Measurements from ENCODE around the gene APOBEC3B. TPM values are rescaled to one million over a fixed set of nuclear protein-coding genes. Genes with fewer than 3 reads are reported as not detected.

Gene APOBEC3B
- total RNA-seq, 3 donors from 2014 or later (not counting 1 experiment from before 2014, with no cell fraction given) = 1.7 to 2.3 (median 2.2) TPM

GRCh38 chr22:38968801-38969200 is 13.3 kb upstream of the APOBEC3B start:
- H3K4me1 Mint-ChIP-seq = peaks cover 0 to 6% of the 10 kb centered on the region in 2 donors
- H3K27ac ChIP-seq (ENCODE audit: low read length) = no peak overlapping the region

GRCh38 chr22:38970551-38970950 is 11.6 kb upstream of the APOBEC3B start:
- Mint-ChIP-seq H3K27ac (no peak overlapping the region), H3K9me3 (no peaks in the 10 kb centered on the region), H3K36me3 (no peaks in the 10 kb centered on the region), H3K4me1 (peaks cover 0 to 6% of the 10 kb centered on the region in 2 donors), H3K4me3 (no peak overlapping the region), H3K27me3 (ENCODE audit: low read depth in 2 of 2) (peaks cover 0 to 10% of the 10 kb centered on the region in 2 donors)
- TF ChIP-seq CTCF (IDR thresholded peaks at IDR 0.05) = no peak
- WGBS (ENCODE audit: insufficient coverage) = 47% methylated on average over 8 of the region's 8 CpGs
- intact Hi-C loops (cut with micrococcal nuclease) = no loop called here
- ATAC-seq = no peak
- H3K36me3 ChIP-seq (ENCODE audit: control insufficient read depth, insufficient read depth, low read length) = no peaks in the 10 kb centered on the region
- H3K4me3 ChIP-seq (ENCODE audit: low read length) = no peak overlapping the region
- no peak overlapping the region for H3K27ac ChIP-seq (ENCODE audit: low read length)
- H3K27me3 ChIP-seq (ENCODE audit: control insufficient read depth, insufficient read depth, low read length) = no peaks in the 10 kb centered on the region
- no peaks in the 10 kb centered on the region for H3K9me3 ChIP-seq (ENCODE audit: control insufficient read depth, insufficient read depth, low read length)
- no peak for DNase-seq
- peaks cover 32% of the 10 kb centered on the region for H3K4me1 ChIP-seq (ENCODE audit: control insufficient read depth, insufficient read depth, low read length)

More at GRCh38 chr22:38968801-38969200, 13.3 kb upstream of the APOBEC3B start:
- no peaks in the 10 kb centered on the region for H3K36me3 Mint-ChIP-seq
- no peak for ATAC-seq
- no peak for DNase-seq
- TF ChIP-seq CTCF (IDR thresholded peaks at IDR 0.05) = no peak
- H3K4me1 ChIP-seq (ENCODE audit: control insufficient read depth, insufficient read depth, low read length) = peaks cover 31% of the 10 kb centered on the region
- H3K9me3 Mint-ChIP-seq = no peaks in the 10 kb centered on the region
- H3K36me3 ChIP-seq (ENCODE audit: control insufficient read depth, insufficient read depth, low read length) = no peaks in the 10 kb centered on the region
- no peak overlapping the region for H3K4me3 ChIP-seq (ENCODE audit: low read length)
- no peaks in the 10 kb centered on the region for H3K27me3 ChIP-seq (ENCODE audit: control insufficient read depth, insufficient read depth, low read length)
- 81% methylated on average over 10 of the region's 11 CpGs for WGBS (ENCODE audit: insufficient coverage)
- no peaks in the 10 kb centered on the region for H3K9me3 ChIP-seq (ENCODE audit: control insufficient read depth, insufficient read depth, low read length)
- intact Hi-C loops (cut with micrococcal nuclease) = no loop called here
- H3K27me3 Mint-ChIP-seq (ENCODE audit: low read depth in 2 of 2) = peaks cover 0 to 10% of the 10 kb centered on the region in 2 donors
- H3K4me3 Mint-ChIP-seq = no peak overlapping the region
- H3K27ac Mint-ChIP-seq = no peak overlapping the region

- no peak overlapping the region for H3K27ac ChIP-seq (ENCODE audit: low read length)
- H3K4me3 Mint-ChIP-seq = no peak overlapping the region
- no peak for DNase-seq
- no peaks in the 10 kb centered on the region for H3K9me3 Mint-ChIP-seq
- 88% methylated on average over 5 of the region's 5 CpGs for WGBS (ENCODE audit: insufficient coverage)
- no peaks in the 10 kb centered on the region for H3K36me3 ChIP-seq (ENCODE audit: control insufficient read depth, insufficient read depth, low read length)
- no peak overlapping the region for H3K4me3 ChIP-seq (ENCODE audit: low read length)
- no peak overlapping the region for H3K27ac Mint-ChIP-seq
- no peak for TF ChIP-seq CTCF (IDR thresholded peaks at IDR 0.05)
- intact Hi-C loops (cut with micrococcal nuclease) = no loop called here
- no peaks in the 10 kb centered on the region for H3K9me3 ChIP-seq (ENCODE audit: control insufficient read depth, insufficient read depth, low read length)
- peaks cover 32% of the 10 kb centered on the region for H3K4me1 ChIP-seq (ENCODE audit: control insufficient read depth, insufficient read depth, low read length)
- H3K4me1 Mint-ChIP-seq = peaks cover 0 to 6% of the 10 kb centered on the region in 2 donors
- no peaks in the 10 kb centered on the region for H3K36me3 Mint-ChIP-seq
- no peak for ATAC-seq
- H3K27me3 Mint-ChIP-seq (ENCODE audit: low read depth in 2 of 2) = peaks cover 0 to 10% of the 10 kb centered on the region in 2 donors
- H3K27me3 ChIP-seq (ENCODE audit: control insufficient read depth, insufficient read depth, low read length) = no peaks in the 10 kb centered on the region
These were observed 10.9 kb upstream of the APOBEC3B start for GRCh38 chr22:38971202-38971601.

- H3K4me3 ChIP-seq (ENCODE audit: low read length) = no peak overlapping the region
- H3K27me3 ChIP-seq (ENCODE audit: control insufficient read depth, insufficient read depth, low read length) = no peaks in the 10 kb centered on the region
- no peaks in the 10 kb centered on the region for H3K9me3 Mint-ChIP-seq
These were observed 10.4 kb upstream of the APOBEC3B start for GRCh38 chr22:38971791-38972190.

More at GRCh38 chr22:38971791-38972190, 10.4 kb upstream of the APOBEC3B start:
- Histone ChIP-seq H3K9me3 (ENCODE audit: control insufficient read depth, insufficient read depth, low read length) (no peaks in the 10 kb centered on the region), H3K27ac (ENCODE audit: low read length) (no peak overlapping the region), H3K36me3 (ENCODE audit: control insufficient read depth, insufficient read depth, low read length) (no peaks in the 10 kb centered on the region), H3K4me1 (ENCODE audit: control insufficient read depth, insufficient read depth, low read length) (peaks cover 26% of the 10 kb centered on the region)
- 93% methylated on average over 3 of the region's 3 CpGs for WGBS (ENCODE audit: insufficient coverage)
- ATAC-seq (no peak), DNase-seq (no peak)
- no peak overlapping the region for H3K27ac Mint-ChIP-seq
- intact Hi-C loops (cut with micrococcal nuclease) = no loop called here
- H3K27me3 Mint-ChIP-seq (ENCODE audit: low read depth in 2 of 2) = peaks cover 0 to 10% of the 10 kb centered on the region in 2 donors
- H3K4me1 Mint-ChIP-seq = peaks cover 0 to 6% of the 10 kb centered on the region in 2 donors
- H3K36me3 Mint-ChIP-seq = no peaks in the 10 kb centered on the region
- H3K4me3 Mint-ChIP-seq = no peak overlapping the region
- no peak for TF ChIP-seq CTCF (IDR thresholded peaks at IDR 0.05)

Measured in natural killer cell (primary cell).